Choroid plexus epithelial cell (primary cell): ENCODE results near the gene PIP4K2B.

Experiments used
- DNase-seq: peaks from one replicate; pipeline ENCODE4 v3.0.0-alpha.2; 2010; ENCODE audit warnings: low read depth
- H3K4me3 ChIP-seq: 2 replicates; pipeline ENCODE4 v1.5.1; 2011; ENCODE audit warnings: low read depth, mild to moderate bottlenecking, control low read depth, low read length, moderate library complexity
- CTCF ChIP-seq: conservative IDR thresholded peaks from 2 replicates; pipeline ENCODE4 v1.5.1; 2011; ENCODE audit warnings: low read depth, mild to moderate bottlenecking, control low read depth, inconsistent platforms, low read length, moderate library complexity

PIP4K2B gene

DNA sequence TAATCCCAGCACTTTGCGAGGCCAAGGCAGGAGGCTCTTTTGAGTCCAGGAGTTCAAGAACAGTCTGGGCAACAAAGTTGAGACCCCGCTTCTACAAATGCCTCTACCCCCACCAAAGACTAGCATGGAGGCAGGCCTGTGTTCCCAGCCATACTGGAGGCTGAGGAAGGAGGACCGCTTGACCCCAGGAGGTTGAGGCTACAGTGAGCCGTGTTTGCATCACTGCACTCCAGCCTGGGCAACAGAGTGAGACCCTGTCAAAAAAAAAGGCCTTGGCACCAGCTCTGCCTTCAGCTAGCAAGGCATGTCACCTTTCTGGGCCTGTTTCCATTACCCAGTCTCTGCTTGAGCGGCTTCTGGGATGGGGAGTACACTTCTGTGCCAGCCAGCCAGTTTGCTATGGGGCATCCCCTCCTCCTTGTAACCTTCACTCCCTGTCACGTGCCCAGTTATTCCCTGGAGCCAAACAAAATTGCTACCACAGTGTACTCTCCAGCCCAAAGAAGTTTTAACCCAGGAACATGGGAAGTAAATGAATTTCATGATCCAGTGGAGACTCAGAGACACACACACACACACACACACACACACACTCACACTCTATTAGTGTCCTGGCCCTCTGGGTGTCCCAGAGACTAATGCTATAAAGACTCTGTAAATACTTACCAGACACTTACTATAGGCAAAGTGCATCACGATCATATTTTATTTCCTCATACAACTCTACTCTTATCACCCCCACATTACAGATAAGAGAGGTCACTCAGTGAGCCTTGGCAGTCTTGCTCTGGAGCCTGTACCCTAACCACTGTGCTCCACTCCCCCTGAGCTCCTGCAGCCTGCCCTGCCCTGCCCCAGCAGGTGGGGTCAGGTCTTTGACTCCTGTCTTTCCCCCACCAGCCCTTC lies 66.7 kb downstream of the PIP4K2B start:
- no peak for TF ChIP-seq CTCF
- no peak overlapping the region for H3K4me3 ChIP-seq
- DNase-seq = no peak

- DNase-seq = no peak
- no peak overlapping the region for H3K4me3 ChIP-seq
Measured at GRCh38 chr17:38731526-38732294, 67.6 kb downstream of the PIP4K2B start.

DNA sequence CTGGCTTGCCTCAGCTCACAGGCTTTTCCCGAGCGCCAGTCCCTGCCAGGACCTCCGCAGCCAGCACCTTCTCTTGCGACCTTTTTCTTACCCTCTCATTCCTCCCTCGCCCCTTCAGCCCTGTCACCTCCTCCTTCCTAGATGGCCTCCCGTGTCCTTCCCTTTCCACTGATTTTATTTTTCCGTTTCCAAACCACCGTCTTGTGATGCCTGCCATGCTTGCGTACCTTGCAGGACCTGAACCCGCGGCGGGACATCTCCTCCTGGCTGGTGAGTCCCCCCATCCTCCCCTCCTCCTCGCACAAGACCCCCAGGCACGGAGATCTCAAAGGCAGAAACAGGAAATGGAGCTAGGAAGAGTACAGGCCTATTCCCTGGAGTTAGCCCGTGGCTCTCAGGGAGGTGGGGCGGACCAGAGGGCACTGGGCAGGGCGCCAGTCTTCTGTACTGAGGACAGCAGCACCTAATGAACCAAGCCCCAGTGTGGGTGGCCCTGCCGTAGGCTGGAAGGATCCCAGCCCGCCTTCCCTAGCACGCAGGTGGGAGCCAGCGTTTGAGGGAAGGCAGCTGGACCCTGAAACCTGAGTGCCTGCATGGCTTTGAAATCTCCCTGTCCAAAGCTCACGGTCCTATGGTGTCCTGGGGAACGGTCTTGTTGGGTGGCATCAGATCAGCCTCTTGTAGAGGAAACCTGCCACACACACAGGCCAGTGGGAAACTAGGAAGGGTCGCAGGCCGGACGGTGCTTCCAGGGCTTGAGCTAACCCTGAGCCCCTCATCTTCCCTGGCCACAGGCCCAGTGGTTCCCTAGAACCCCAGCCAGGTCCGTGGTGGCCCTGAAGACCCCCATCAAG lies 68.6 kb downstream of the PIP4K2B start:
- peak; percentile 52 for DNase-seq
- peak overlapping the region; percentile 70 for H3K4me3 ChIP-seq
- TF ChIP-seq CTCF = no peak

More at GRCh38 chr17:38731526-38732294, 67.6 kb downstream of the PIP4K2B start:
- TF ChIP-seq CTCF = no peak

GRCh38 chr17:38729886-38730525 lies 69.3 kb downstream of the PIP4K2B start, which contains the start of gene CISD3:
Gene CISD3, plus strand, starts transcription at chr17:38730341. Its CDS starts 18 bp downstream, at chr17:38730359.
- DNase-seq = peak; percentile 75

GRCh38 chr17:38729368-38729885 lies 69.9 kb downstream of the PIP4K2B start:
- no peak for DNase-seq
- TF ChIP-seq CTCF = no peak

More at GRCh38 chr17:38729886-38730525, 69.3 kb downstream of the PIP4K2B start, which contains the start of gene CISD3:
- TF ChIP-seq CTCF = peak; percentile 33
- H3K4me3 ChIP-seq = peak within 1 kb of the TSS; percentile 70

More at GRCh38 chr17:38729368-38729885, 69.9 kb downstream of the PIP4K2B start:
- H3K4me3 ChIP-seq = peak overlapping the region; percentile 70
